ENCODE results near the gene CRAMP1. TPM values are rescaled to one million over a fixed set of nuclear protein-coding genes. Genes with fewer than 3 reads are reported as not detected.

The CRAMP1 gene
- total and polyA plus RNA-seq, 2 of the 8 experiments (the other 6 are each of a cell fraction or from before 2014, with no cell fraction given) = 19.2 to 23.2 TPM

DNA sequence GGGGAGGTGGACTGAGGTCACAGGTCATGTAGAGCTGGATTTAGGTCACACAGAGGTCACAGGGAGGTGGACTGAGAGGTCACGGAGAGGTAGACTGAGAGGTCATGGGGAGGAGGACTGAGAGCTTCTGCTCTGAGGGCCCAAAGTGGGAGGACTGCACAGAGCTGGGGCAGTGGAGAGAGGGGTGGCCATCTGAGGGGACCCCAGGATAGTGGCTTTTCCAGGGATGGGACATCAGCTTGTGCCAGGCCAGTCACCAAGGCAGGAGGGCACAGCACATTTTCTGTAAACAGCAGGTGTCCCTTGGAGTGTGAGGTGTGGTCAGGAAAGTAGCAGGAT lies 39.8 kb downstream of the CRAMP1 start:
- Histone ChIP-seq H3K14ac (ENCODE audit: insufficient read length) (no peak overlapping the region), H4K8ac (ENCODE audit: extremely low read depth, insufficient read depth, low read length) (no peak overlapping the region), H2AFZ (ENCODE audit: low read length) (no peak overlapping the region), H3K9me3 (ENCODE audit: insufficient read depth in 2 of 2, low read depth in 1 of 2, low read length in 1 of 2) (no peaks in the 10 kb centered on the region), H2BK12ac (ENCODE audit: low read depth, low read length) (no peak overlapping the region), H3K4ac (replicated peaks; ENCODE audit: insufficient read length, low read depth, low read length) (no peak overlapping the region), H3K4me2 (ENCODE audit: insufficient read depth in 1 of 2, low read depth in 2 of 2, low read length in 2 of 2) (no peak overlapping the region), H3K79me2 (ENCODE audit: control insufficient read depth in 1 of 2, insufficient read depth in 2 of 2, low read length in 2 of 2) (0 out of 4 replicates have a peak, but pooled peaks cover 0 to 3% of the 10 kb centered on the region in 2 experiments), H3K56ac (replicated peaks; ENCODE audit: insufficient read length, low read depth, low read length) (no peak overlapping the region), H3K79me1 (ENCODE audit: low read depth, low read length) (peaks cover 12% of the 10 kb centered on the region; the same call in 1 of the 2 replicates), H2AK5ac (ENCODE audit: low read depth, low read length) (no peak overlapping the region), H4K20me1 (replicated peaks in 1 of 2; ENCODE audit: control insufficient read depth in 1 of 2, insufficient read depth in 2 of 2, low read length in 2 of 2) (peaks cover 4 to 26% of the 10 kb centered on the region in 2 experiments), H3K27ac (ENCODE audit: low read depth, low read length) (no peak overlapping the region), H3K23ac (ENCODE audit: insufficient read length) (no peak overlapping the region), H2BK20ac (ENCODE audit: low read length) (no peak overlapping the region), H3K4me1 (replicated peaks in 1 of 4; ENCODE audit: control insufficient read depth in 3 of 4, insufficient read depth in 4 of 4, low read length in 3 of 4) (no peaks in the 10 kb centered on the region), H4K5ac (ENCODE audit: insufficient read length, low read depth, low read length) (no peak overlapping the region), H3K36me3 (ENCODE audit: control insufficient read depth in 2 of 4, insufficient read depth in 4 of 4, low read length in 3 of 4) (peaks cover 10 to 34% (median 25%) of the 10 kb centered on the region in 4 experiments; a peak in 7 of 8 replicates), H2BK15ac (ENCODE audit: low read length) (no peak overlapping the region), H3K23me2 (ENCODE audit: low read depth, low read length) (no peaks in the 10 kb centered on the region), H3K4me3 (ENCODE audit: extremely low read depth in 1 of 4, insufficient read depth in 2 of 4, low read depth in 3 of 4, low read length in 4 of 4) (no peak overlapping the region), H2BK5ac (ENCODE audit: low read depth, low read length) (no peak overlapping the region; the same call in 1 of the 2 replicates), H3K27me3 (replicated peaks in 1 of 4; ENCODE audit: control insufficient read depth in 3 of 4, extremely low read depth in 1 of 4, insufficient read depth in 3 of 4, low read length in 3 of 4) (no peaks in the 10 kb centered on the region), H4K91ac (replicated peaks; ENCODE audit: insufficient read length, low read length) (no peak overlapping the region), H3K9ac (replicated peaks in 1 of 4; ENCODE audit: extremely low read depth in 1 of 4, low read depth in 3 of 4, low read length in 3 of 4) (no peak overlapping the region; a peak in 1 of 7 replicates), H3K18ac (ENCODE audit: extremely low read depth, low read length) (no peak overlapping the region), H2BK120ac (replicated peaks; ENCODE audit: low read depth, low read length) (no peak overlapping the region)
- no peak for DNase-seq (ENCODE audit: low read depth in 1 of 2, low spot score in 2 of 2)
- no peak for FAIRE-seq
- ChIA-PET CTCF (ENCODE audit: partially characterized antibody) (no interaction called here), POLR2A (ENCODE audit: partially characterized antibody) (interaction anchor here (1.2 to 1.9 kb wide), 3 partner anchors 8 to 71 kb away, joined by 3 to 5 read pairs (median 4); no protein-coding TSS in a partner anchor)
- WGBS, 2 experiments (ENCODE audit: extremely low coverage in 1 of 2, insufficient coverage in 1 of 2, insufficient read length in 1 of 2, insufficient replicate concordance in 2 of 2, low coverage in 1 of 2, low lambda C conversion rate in 2 of 2, missing lambda C conversion rate in 1 of 2) = 93% methylated on average over 1 of the region's 1 CpG; no CpG with 5 or more reads in 1 of the 2 experiments
- TF ChIP-seq POLR2AphosphoS5 (IDR thresholded peaks at IDR 0.05; ENCODE audit: low read depth, low read length) (no peak), CBX8 (IDR thresholded peaks at IDR 0.05; ENCODE audit: borderline replicate concordance, low read depth, low read length) (no peak), HDAC6 (IDR thresholded peaks at IDR 0.05; ENCODE audit: low read depth, low read length) (no peak), RXRA (IDR thresholded peaks at IDR 0.05; ENCODE audit: insufficient read depth, low read depth, low read length) (no peak), KDM1A (IDR thresholded peaks at IDR 0.05; ENCODE audit: borderline replicate concordance, low read length) (no peak), SUZ12 (IDR thresholded peaks at IDR 0.05; ENCODE audit: low read length) (no peak), CHD2 (IDR thresholded peaks at IDR 0.05; ENCODE audit: low read length) (no peak), SIX5 (IDR thresholded peaks at IDR 0.05; ENCODE audit: low read depth, low read length) (no peak), TEAD4 (IDR thresholded peaks at IDR 0.05; ENCODE audit: low read depth, low read length) (no peak), TAF1 (IDR thresholded peaks at IDR 0.05; ENCODE audit: low read depth, low read length) (no peak), NANOG (IDR thresholded peaks at IDR 0.05; ENCODE audit: insufficient read depth, low read depth, low read length, poor library complexity, severe bottlenecking) (no peak)
- TF ChIP-seq, protein P1, sequence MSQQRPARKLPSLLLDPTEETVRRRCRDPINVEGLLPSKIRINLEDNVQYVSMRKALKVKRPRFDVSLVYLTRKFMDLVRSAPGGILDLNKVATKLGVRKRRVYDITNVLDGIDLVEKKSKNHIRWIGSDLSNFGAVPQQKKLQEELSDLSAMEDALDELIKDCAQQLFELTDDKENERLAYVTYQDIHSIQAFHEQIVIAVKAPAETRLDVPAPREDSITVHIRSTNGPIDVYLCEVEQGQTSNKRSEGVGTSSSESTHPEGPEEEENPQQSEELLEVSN (IDR thresholded peaks at IDR 0.05) = no peak
- TF ChIP-seq, protein P2, sequence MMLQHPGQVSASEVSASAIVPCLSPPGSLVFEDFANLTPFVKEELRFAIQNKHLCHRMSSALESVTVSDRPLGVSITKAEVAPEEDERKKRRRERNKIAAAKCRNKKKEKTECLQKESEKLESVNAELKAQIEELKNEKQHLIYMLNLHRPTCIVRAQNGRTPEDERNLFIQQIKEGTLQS (IDR thresholded peaks at IDR 0.05; ENCODE audit: insufficient read depth, low read depth, low read length) = no peak
